Subcutaneous abdominal adipose tissue (tissue), 5 donors: ENCODE measurements around the gene PHF2.
A peak's percentile ranks its signal among the peaks of the same experiment; 100 is the strongest.

Source experiments
- H3K27ac ChIP-seq: one replicate; pipeline ENCODE4 v1.7.0; 2013; ENCODE audit warnings: low read depth, mild to moderate bottlenecking, inconsistent platforms, low read length, moderate library complexity
- H3K27me3 ChIP-seq, 5 donors: one replicate each; pipeline ENCODE4 v1.7.0; 2013; ENCODE audit warnings: low read length in 5 of 5, inconsistent platforms in 1 of 5; ENCODE audit not compliant: control insufficient read depth in 5 of 5, insufficient read depth in 4 of 5
- H3K36me3 ChIP-seq, 5 donors: one replicate each; pipeline ENCODE4 v1.7.0; 2013; ENCODE audit warnings: low read length in 5 of 5; ENCODE audit not compliant: control insufficient read depth in 5 of 5, insufficient read depth in 5 of 5
- H3K4me1 ChIP-seq, 5 donors: one replicate each; pipeline ENCODE4 v1.7.0; 2013; ENCODE audit warnings: low read length in 5 of 5, mild to moderate bottlenecking in 3 of 5, moderate library complexity in 1 of 5; ENCODE audit not compliant: control insufficient read depth in 5 of 5, insufficient read depth in 5 of 5
- H3K4me3 ChIP-seq, 5 donors: one replicate each; pipeline ENCODE4 v1.7.0; 2013; ENCODE audit warnings: low read length in 5 of 5, low read depth in 1 of 5
- H3K9ac ChIP-seq, 5 donors: one replicate each; pipeline ENCODE4 v1.7.0; 2013; ENCODE audit warnings: low read length in 5 of 5, mild to moderate bottlenecking in 4 of 5, moderate library complexity in 3 of 5
- H3K9me3 ChIP-seq, 5 donors: one replicate each; pipeline ENCODE4 v1.7.0; 2013; ENCODE audit warnings: low read length in 5 of 5; ENCODE audit not compliant: control insufficient read depth in 5 of 5
- donor health status: healthy.
- donor health status: healthy.
- donor health status: healthy.
- donor health status: healthy.
- donor health status: healthy.

Gene PHF2

GRCh38 chr9:93575796-93576257 is 557 bp upstream of the PHF2 start:
- Histone ChIP-seq H3K9me3 (peaks cover 0 to 6% (median 0%) of the 10 kb centered on the region in 5 donors), H3K4me3 (peak overlapping the region; percentile 67 to 84 (median 78)), H3K27ac (peak overlapping the region; percentile 90), H3K4me1 (peaks cover 2 to 49% (median 43%) of the 10 kb centered on the region in 5 donors), H3K9ac (peak overlapping the region in 4 of 5 donors; percentile 78 to 90 (median 87)), H3K27me3 (no peaks in the 10 kb centered on the region), H3K36me3 (no peaks in the 10 kb centered on the region)

- no peaks in the 10 kb centered on the region for H3K9me3 ChIP-seq
- H3K27me3 ChIP-seq: no peaks in the 10 kb centered on the region
- peak overlapping the region; percentile 66 to 85 (median 73) for H3K9ac ChIP-seq
- peak overlapping the region; percentile 42 for H3K27ac ChIP-seq
- H3K4me1 ChIP-seq: peaks cover 2 to 64% (median 53%) of the 10 kb centered on the region in 5 donors
- no peaks in the 10 kb centered on the region for H3K36me3 ChIP-seq
- peak overlapping the region; percentile 69 to 82 (median 79) for H3K4me3 ChIP-seq
Measured at GRCh38 chr9:93577078-93577974, 942 bp downstream of the PHF2 start.

GRCh38 chr9:93577975-93578682 is 1.7 kb downstream of the PHF2 start:
- peak overlapping the region in 4 of 5 donors; percentile 66 to 85 (median 78) for H3K9ac ChIP-seq
- peaks cover 2 to 68% (median 55%) of the 10 kb centered on the region in 5 donors for H3K4me1 ChIP-seq
- H3K4me3 ChIP-seq: peak overlapping the region; percentile 69 to 82 (median 79)
- no peaks in the 10 kb centered on the region for H3K27me3 ChIP-seq
- peak overlapping the region; percentile 42 for H3K27ac ChIP-seq
- no peaks in the 10 kb centered on the region for H3K36me3 ChIP-seq
- H3K9me3 ChIP-seq: no peaks in the 10 kb centered on the region

- Histone ChIP-seq H3K36me3 (no peaks in the 10 kb centered on the region), H3K9me3 (no peaks in the 10 kb centered on the region), H3K27me3 (no peaks in the 10 kb centered on the region), H3K4me3 (no peak overlapping the region), H3K27ac (no peak overlapping the region), H3K9ac (peak overlapping the region in 1 of 5 donors; percentile 41), H3K4me1 (peaks cover 2 to 68% (median 55%) of the 10 kb centered on the region in 5 donors)
Measured at GRCh38 chr9:93578844-93579243, 2.5 kb downstream of the PHF2 start.

- Histone ChIP-seq H3K4me3 (no peak overlapping the region), H3K9ac (peak overlapping the region in 1 of 5 donors; percentile 22), H3K27me3 (no peaks in the 10 kb centered on the region), H3K27ac (peak overlapping the region; percentile 35), H3K36me3 (no peaks in the 10 kb centered on the region), H3K9me3 (no peaks in the 10 kb centered on the region), H3K4me1 (peaks cover 2 to 62% (median 52%) of the 10 kb centered on the region in 5 donors)
Measured at GRCh38 chr9:93579711-93580516, 3.5 kb downstream of the PHF2 start.

GRCh38 chr9:93580654-93581380 is 4.4 kb downstream of the PHF2 start:
- peak overlapping the region; percentile 35 for H3K27ac ChIP-seq
- peaks cover 2 to 53% (median 43%) of the 10 kb centered on the region in 5 donors for H3K4me1 ChIP-seq
- no peaks in the 10 kb centered on the region for H3K36me3 ChIP-seq
- H3K9ac ChIP-seq: peak overlapping the region in 3 of 5 donors; percentile 7 to 43 (median 36)
- H3K9me3 ChIP-seq: no peaks in the 10 kb centered on the region
- no peaks in the 10 kb centered on the region for H3K27me3 ChIP-seq
- H3K4me3 ChIP-seq: no peak overlapping the region

- H3K4me1 ChIP-seq: peaks cover 4 to 52% (median 43%) of the 10 kb centered on the region in 5 donors
- no peaks in the 10 kb centered on the region for H3K36me3 ChIP-seq
- peak overlapping the region in 2 of 5 donors; percentile 38 for H3K9ac ChIP-seq
- H3K27ac ChIP-seq: no peak overlapping the region
- no peaks in the 10 kb centered on the region for H3K9me3 ChIP-seq
- H3K4me3 ChIP-seq: no peak overlapping the region
- no peaks in the 10 kb centered on the region for H3K27me3 ChIP-seq
Measured at GRCh38 chr9:93582115-93582514, 5.7 kb downstream of the PHF2 start.

- H3K9ac ChIP-seq: peak overlapping the region in 1 of 5 donors; percentile 38
- peaks cover 4 to 49% (median 40%) of the 10 kb centered on the region in 5 donors for H3K4me1 ChIP-seq
- no peaks in the 10 kb centered on the region for H3K36me3 ChIP-seq
- H3K9me3 ChIP-seq: no peaks in the 10 kb centered on the region
- no peaks in the 10 kb centered on the region for H3K27me3 ChIP-seq
- no peak overlapping the region for H3K27ac ChIP-seq
- no peak overlapping the region for H3K4me3 ChIP-seq
Measured at GRCh38 chr9:93582550-93582949, 6.2 kb downstream of the PHF2 start.

- Histone ChIP-seq H3K27ac (no peak overlapping the region), H3K27me3 (no peaks in the 10 kb centered on the region), H3K4me3 (no peak overlapping the region), H3K36me3 (no peaks in the 10 kb centered on the region), H3K9ac (no peak overlapping the region), H3K4me1 (peaks cover 8 to 41% (median 34%) of the 10 kb centered on the region in 5 donors), H3K9me3 (no peaks in the 10 kb centered on the region)
Measured at GRCh38 chr9:93585259-93585658, 8.9 kb downstream of the PHF2 start.
